Astrocyte (in vitro differentiated cells and primary cell): ENCODE data around the gene NEUROD6. TPM values are rescaled to one million over a fixed set of nuclear protein-coding genes. Genes with fewer than 3 reads are reported as not detected.

Experiments
- DNase-seq: peaks from one replicate; pipeline ENCODE4 v3.0.0-alpha.2; 2010; ENCODE audit warnings: low read depth
- FAIRE-seq: peaks from 2 replicates; lab custom pipeline; 2011; peaks lifted over from hg19 to GRCh38; lab: Jason Lieb, UNC
- H2AFZ ChIP-seq: 2 replicates; pipeline ENCODE4 v1.6.0; 2012; ENCODE audit warnings: low read depth, low read length, inconsistent platforms
- H3K27ac ChIP-seq: 2 replicates; pipeline ENCODE4 v1.5.1; 2011; ENCODE audit warnings: low read depth, low read length, inconsistent platforms
- H3K27me3 ChIP-seq: 2 replicates; pipeline ENCODE4 v1.6.0; 2011; ENCODE audit warnings: low read length, inconsistent platforms; ENCODE audit not compliant: insufficient read depth
- H3K36me3 ChIP-seq: 2 replicates; pipeline ENCODE4 v1.5.1; 2011; ENCODE audit warnings: low read length, inconsistent platforms; ENCODE audit not compliant: insufficient read depth
- H3K4me1 ChIP-seq: 2 replicates; pipeline ENCODE4 v1.5.1; 2011; ENCODE audit warnings: low read length, inconsistent platforms; ENCODE audit not compliant: insufficient read depth
- H3K4me2 ChIP-seq: 2 replicates; pipeline ENCODE4 v1.6.0; 2012; ENCODE audit warnings: low read length, inconsistent platforms
- H3K4me3 ChIP-seq: 2 replicates; pipeline ENCODE4 v1.5.1; 2011; ENCODE audit warnings: low read depth, mild to moderate bottlenecking, low read length, inconsistent platforms; ENCODE audit not compliant: insufficient read depth
- H3K79me2 ChIP-seq: 2 replicates; pipeline ENCODE4 v1.6.0; 2012; ENCODE audit warnings: mild to moderate bottlenecking, low read length, inconsistent platforms; ENCODE audit not compliant: insufficient read depth
- H3K9ac ChIP-seq: 2 replicates; pipeline ENCODE4 v1.6.0; 2012; ENCODE audit warnings: mild to moderate bottlenecking, low read length, inconsistent platforms
- H3K9me3 ChIP-seq: 2 replicates; pipeline ENCODE4 v1.5.1; 2012; ENCODE audit warnings: low read depth, mild to moderate bottlenecking, low read length, inconsistent platforms; ENCODE audit not compliant: insufficient read depth
- H4K20me1 ChIP-seq: 2 replicates; pipeline ENCODE4 v1.6.0; 2012; ENCODE audit warnings: low read length, inconsistent platforms; ENCODE audit not compliant: insufficient read depth
- H3K27ac Mint-ChIP-seq: one replicate; pipeline ENCODE4 v1.8.0; 2021; ENCODE audit warnings: mild to moderate bottlenecking, mixed read lengths; ENCODE audit not compliant: unreplicated experiment
- H3K27me3 Mint-ChIP-seq: one replicate; pipeline ENCODE4 v1.8.0; 2021; ENCODE audit warnings: low read depth, mixed read lengths; ENCODE audit not compliant: unreplicated experiment
- H3K36me3 Mint-ChIP-seq: one replicate; pipeline ENCODE4 v1.8.0; 2021; ENCODE audit warnings: low read depth, mixed read lengths; ENCODE audit not compliant: unreplicated experiment
- H3K4me1 Mint-ChIP-seq: one replicate; pipeline ENCODE4 v1.8.0; 2021; ENCODE audit warnings: low read depth, mixed read lengths; ENCODE audit not compliant: unreplicated experiment
- H3K4me3 Mint-ChIP-seq: one replicate; pipeline ENCODE4 v1.8.0; 2021; ENCODE audit warnings: mild to moderate bottlenecking, moderate library complexity, mixed read lengths; ENCODE audit not compliant: unreplicated experiment
- H3K9me3 Mint-ChIP-seq: one replicate; pipeline ENCODE4 v1.8.0; 2021; ENCODE audit warnings: mild to moderate bottlenecking, mixed read lengths; ENCODE audit not compliant: unreplicated experiment
- CTCF ChIP-seq: IDR thresholded peaks from 2 replicates; pipeline ENCODE4 v1.5.1; 2011; ENCODE audit warnings: low read depth, mild to moderate bottlenecking, inconsistent platforms, low read length, moderate library complexity; ENCODE audit not compliant: insufficient read depth
- EZH2 ChIP-seq: IDR thresholded peaks from 2 replicates; pipeline ENCODE4 v1.6.1; 2012; ENCODE audit warnings: mild to moderate bottlenecking, low read length, inconsistent platforms; ENCODE audit not compliant: insufficient read depth
- total RNA-seq: library from RNA; stranded (reverse); gene quantifications from 2 replicates; pipeline ENCODE4 v1.2.1, GENCODE V29; 2021

Gene NEUROD6
- total RNA-seq, 1 donor from 2014 or later, result not detected

- H3K4me1 Mint-ChIP-seq, result no peaks in the 10 kb centered on the region
- TF ChIP-seq CTCF (no peak), EZH2 (no peak)
- Histone ChIP-seq H3K27me3 (no peaks in the 10 kb centered on the region), H3K9me3 (no peaks in the 10 kb centered on the region), H3K79me2 (no peaks in the 10 kb centered on the region), H3K4me2 (no peak overlapping the region), H3K4me3 (no peak overlapping the region), H3K27ac (no peak overlapping the region), H3K4me1 (no peaks in the 10 kb centered on the region), H4K20me1 (no peaks in the 10 kb centered on the region), H3K9ac (no peak overlapping the region), H3K36me3 (no peaks in the 10 kb centered on the region), H2AFZ (no peak overlapping the region)
- FAIRE-seq, result no peak
- no peak overlapping the region for H3K4me3 Mint-ChIP-seq
- H3K36me3 Mint-ChIP-seq, result no peaks in the 10 kb centered on the region
- no peak for DNase-seq
- H3K27ac Mint-ChIP-seq, result no peak overlapping the region
- peaks cover 3% of the 10 kb centered on the region for H3K27me3 Mint-ChIP-seq
- H3K9me3 Mint-ChIP-seq, result peaks cover 3% of the 10 kb centered on the region
Measured at GRCh38 chr7:31358467-31358866, 17.9 kb upstream of the NEUROD6 start.

DNA sequence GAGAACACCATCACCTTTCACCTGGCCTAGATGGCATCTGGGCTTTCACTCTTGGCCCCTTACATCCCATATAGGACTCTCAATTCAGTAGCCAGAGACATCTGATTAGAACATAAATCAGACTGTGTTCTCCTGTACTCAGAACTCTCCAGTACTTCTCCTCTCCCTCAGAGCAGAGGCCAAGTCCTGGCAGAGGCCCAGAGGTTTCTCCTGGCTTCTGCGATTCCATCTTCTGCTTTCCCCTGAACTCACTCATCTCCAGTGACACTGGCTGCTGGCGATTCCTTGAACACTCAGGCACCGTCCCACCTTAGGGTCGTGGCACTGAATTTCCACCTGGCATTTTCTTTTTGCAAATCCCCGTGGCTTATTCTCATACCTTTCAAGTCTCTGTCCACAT is 4.9 kb upstream of the NEUROD6 start:
- H2AFZ ChIP-seq, result no peak overlapping the region
- Mint-ChIP-seq H3K4me3 (no peak overlapping the region), H3K27me3 (peaks cover 5% of the 10 kb centered on the region), H3K36me3 (no peaks in the 10 kb centered on the region), H3K27ac (no peak overlapping the region), H3K9me3 (no peaks in the 10 kb centered on the region), H3K4me1 (no peaks in the 10 kb centered on the region)
- DNase-seq (no peak), FAIRE-seq (no peak)
- H4K20me1 ChIP-seq, result no peaks in the 10 kb centered on the region
- no peak overlapping the region for H3K27ac ChIP-seq
- peaks cover 4% of the 10 kb centered on the region for H3K27me3 ChIP-seq
- H3K36me3 ChIP-seq, result no peaks in the 10 kb centered on the region
- H3K79me2 ChIP-seq, result no peaks in the 10 kb centered on the region
- no peaks in the 10 kb centered on the region for H3K9me3 ChIP-seq
- no peak overlapping the region for H3K9ac ChIP-seq
- H3K4me3 ChIP-seq, result no peak overlapping the region
- no peak overlapping the region for H3K4me2 ChIP-seq
- TF ChIP-seq CTCF (no peak), EZH2 (no peak)
- no peaks in the 10 kb centered on the region for H3K4me1 ChIP-seq

DNA sequence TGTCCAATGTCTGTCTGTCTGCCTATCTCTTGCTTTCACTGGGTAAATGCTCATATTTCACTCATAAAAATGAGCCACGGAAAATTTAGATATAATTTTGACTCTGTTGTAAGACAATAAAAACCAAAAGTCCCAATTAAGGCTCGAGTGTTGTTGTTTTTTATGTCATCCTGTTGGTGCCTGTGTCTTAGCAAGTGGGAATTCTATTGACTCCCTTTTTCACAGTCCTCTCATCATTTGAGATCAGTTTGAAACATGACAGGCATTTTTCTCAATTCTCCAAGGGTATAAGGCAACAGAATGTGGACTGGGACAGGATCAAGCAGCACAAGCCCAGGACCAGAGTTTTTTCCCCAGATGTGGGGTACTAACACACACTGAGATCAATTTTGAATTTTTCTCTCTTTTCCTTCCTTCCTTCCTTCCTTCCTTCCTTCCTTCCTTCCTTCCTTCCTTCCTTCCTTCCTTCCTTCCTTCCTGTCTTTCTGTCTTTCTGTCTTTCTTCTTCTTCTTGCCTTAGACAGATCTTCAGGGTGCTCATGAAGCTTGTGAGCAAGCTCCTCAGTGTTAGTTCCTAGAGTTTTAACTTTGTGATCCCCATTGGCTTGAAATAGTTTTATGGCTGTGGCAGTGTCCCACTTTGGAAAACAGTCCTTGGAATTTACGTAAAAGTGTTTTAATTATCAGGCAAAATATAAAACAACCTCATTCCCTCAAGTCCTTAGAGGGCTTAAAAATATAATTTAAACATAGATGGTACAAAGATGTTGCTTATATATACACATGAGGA is 3.2 kb upstream of the NEUROD6 start:
- Mint-ChIP-seq H3K27ac (no peak overlapping the region), H3K36me3 (no peaks in the 10 kb centered on the region), H3K9me3 (no peaks in the 10 kb centered on the region), H3K4me1 (no peaks in the 10 kb centered on the region), H3K4me3 (no peak overlapping the region), H3K27me3 (peaks cover 8% of the 10 kb centered on the region)
- H4K20me1 ChIP-seq, result no peaks in the 10 kb centered on the region
- no peaks in the 10 kb centered on the region for H3K36me3 ChIP-seq
- H3K4me3 ChIP-seq, result no peak overlapping the region
- H3K9me3 ChIP-seq, result no peaks in the 10 kb centered on the region
- no peak overlapping the region for H3K27ac ChIP-seq
- H3K4me1 ChIP-seq, result no peaks in the 10 kb centered on the region
- FAIRE-seq (no peak), DNase-seq (no peak)
- no peak overlapping the region for H3K4me2 ChIP-seq
- H3K27me3 ChIP-seq, result peaks cover 6% of the 10 kb centered on the region
- H2AFZ ChIP-seq, result no peak overlapping the region
- TF ChIP-seq CTCF, result no peak
- TF ChIP-seq EZH2, result no peak
- no peak overlapping the region for H3K9ac ChIP-seq
- H3K79me2 ChIP-seq, result no peaks in the 10 kb centered on the region
